NCI-H2227 (cell line): Measurements from ENCODE around the gene P2RY6.
A peak's percentile ranks its signal among the peaks of the same experiment; 100 is the strongest.

ENCODE experiments used
- DNase-seq: peaks from one replicate; lab custom pipeline; 2025; ENCODE audit not compliant: unreplicated experiment; lab: John Stamatoyannopoulos, UW

P2RY6 gene

DNA sequence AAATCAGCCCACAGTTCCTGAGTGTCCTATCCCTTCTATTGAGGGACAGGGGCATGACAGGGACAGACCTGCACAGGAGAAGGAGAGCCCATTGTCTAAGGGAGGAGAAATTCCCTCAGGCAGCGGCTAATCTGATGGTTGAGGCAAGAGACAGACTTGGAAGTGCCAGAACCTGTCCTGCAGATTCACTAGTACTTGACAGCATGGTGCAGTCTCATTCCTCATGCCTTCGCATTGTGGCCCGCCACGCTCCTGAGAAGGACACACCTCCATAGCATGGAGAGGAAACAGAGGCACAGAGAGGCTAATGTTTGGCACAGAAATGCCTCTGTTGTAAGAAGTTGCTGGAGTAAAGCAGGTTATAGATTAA, 3.2 kb downstream of the P2RY6 start:
- no peak for DNase-seq

DNA sequence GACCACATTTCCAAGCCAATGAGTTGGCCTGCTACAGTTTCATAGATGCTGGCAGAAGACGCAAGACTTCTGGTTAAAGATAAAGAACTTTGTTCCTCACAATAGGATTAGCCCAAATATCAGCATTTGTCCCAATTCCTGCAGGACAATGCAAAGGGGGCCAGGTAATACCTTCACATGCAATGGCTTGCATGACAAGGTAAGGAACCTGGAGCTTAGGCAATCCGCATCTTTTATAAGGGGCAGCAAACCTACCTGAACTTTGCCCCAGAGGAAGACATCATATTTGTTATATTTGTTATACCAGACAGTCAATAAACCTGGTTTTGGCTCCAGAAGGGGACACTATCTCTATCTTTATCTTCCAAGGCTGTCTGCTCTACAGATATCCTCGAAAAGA, 5.3 kb downstream of the P2RY6 start:
- no peak for DNase-seq

DNA sequence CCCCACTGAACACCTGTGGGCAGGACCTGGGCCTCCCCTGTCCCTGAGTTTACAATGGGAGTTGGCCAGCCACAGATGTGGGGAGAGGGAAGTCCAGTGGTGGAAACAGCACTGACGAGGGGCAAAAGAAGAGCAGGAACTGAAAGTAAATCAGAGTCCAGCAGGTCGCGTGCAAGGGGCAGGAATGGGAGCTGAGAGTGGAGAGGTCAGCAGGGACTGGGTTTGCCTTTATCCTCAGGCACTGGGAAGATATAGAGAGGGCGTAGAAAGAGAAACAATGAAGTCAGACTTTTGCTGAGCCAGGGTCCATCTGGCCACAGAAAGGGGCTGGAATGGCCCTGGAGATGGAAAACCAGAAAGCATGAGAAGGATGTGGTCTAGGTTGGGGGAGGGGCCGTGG, 8.5 kb downstream of the P2RY6 start:
- DNase-seq = no peak

DNA sequence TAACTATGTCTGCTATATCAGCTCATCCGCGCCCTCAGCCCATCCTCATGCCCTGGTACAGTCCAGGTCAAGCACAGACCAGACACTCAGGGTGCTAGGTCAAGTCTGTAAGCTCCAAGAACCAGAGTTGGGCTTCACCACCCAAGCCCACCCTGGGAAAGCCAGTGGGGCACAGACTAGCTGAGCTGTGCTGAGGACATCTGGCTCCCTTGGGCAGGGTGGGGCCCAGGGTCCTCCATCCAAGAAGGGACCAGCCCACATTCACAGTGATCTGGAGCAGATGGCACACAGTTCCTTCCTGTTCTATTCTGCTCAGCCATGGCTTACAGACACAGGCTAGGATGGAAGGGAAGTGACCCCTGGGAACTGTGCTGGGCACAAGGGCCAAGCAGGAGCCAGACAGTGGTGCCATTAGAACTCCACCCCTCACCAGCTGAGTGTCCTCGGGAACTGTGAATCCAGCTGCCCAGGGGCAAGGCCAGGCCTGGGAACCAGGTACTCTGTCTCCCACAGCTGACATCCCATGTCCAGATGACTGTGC, 9.1 kb downstream of the P2RY6 start:
- DNase-seq = no peak

DNA sequence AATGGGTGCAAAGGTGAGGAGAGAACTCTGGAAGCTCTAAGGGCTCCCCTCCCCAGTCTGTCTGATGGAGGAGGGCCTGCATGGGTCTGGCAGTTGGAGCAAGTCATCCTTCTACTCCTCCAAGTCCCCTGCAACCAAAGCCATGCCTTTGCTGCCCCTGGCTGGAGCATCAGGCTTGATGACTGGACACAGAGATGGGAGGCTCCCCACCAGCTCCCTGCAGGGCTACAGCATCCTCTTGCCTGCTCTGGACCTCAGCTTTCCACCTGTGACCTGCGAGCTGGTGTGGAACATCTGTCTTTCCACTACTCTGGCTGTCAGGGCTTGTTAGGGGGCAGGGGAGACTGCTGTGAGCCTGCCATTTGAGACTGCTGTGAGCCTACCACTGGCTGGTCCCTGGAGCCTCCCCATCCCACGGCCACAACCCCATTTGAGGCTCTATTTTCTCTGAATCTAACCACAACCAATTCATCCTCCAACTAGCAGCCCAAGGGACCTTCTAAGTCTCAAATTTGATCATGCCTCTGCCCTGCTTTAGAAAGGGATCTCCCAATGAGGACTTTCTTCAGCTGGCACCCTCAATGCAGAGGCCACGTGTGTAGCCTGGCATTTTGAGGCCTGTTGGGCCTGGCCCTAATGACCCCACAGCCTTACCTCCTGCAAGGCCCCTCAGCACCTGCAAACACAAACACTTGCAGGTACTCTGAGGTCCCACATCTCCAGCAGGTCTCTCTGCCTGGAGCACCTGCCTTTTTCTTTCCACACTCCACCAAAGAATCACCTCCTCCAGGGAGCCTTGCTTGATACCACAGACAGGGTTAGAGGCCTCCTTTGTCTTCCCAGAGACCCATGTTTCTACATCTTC, 9.9 kb downstream of the P2RY6 start:
- DNase-seq = no peak

DNA sequence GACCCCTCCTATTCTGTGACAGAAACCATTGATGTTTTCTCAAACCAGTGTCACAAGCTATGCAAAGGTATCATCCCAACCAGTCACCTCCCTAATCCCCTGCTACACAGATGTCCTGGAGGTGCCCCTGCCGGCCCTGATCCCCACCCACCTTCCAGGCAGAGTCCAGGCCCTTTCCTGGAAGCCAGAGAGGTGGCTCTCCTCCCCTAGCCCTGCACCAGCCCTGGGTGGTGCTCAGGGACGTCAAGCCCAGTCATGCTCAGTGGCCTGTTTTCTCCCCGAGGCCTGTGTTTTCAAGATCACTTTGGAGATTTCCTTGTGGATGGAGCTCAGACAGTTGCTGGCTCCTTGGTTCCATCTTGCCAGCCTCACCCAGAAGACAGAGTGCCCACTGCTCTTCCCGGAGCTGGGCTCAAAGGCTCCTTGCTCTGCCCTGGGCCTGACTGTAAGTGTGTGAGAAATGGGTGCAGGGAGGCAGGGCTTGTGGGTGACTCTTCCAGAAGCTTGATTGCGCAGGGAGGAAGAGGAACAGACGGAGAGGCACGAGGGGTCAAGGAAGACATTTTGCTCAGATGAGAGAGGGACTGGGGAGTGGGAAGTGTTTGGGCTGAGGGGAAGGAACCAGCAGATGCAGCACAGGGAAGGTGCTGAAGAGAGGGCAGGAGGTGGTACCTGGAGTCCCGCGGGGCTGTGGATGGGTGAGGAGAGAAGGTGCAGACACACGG, 11.3 kb downstream of the P2RY6 start:
- no peak for DNase-seq

DNA sequence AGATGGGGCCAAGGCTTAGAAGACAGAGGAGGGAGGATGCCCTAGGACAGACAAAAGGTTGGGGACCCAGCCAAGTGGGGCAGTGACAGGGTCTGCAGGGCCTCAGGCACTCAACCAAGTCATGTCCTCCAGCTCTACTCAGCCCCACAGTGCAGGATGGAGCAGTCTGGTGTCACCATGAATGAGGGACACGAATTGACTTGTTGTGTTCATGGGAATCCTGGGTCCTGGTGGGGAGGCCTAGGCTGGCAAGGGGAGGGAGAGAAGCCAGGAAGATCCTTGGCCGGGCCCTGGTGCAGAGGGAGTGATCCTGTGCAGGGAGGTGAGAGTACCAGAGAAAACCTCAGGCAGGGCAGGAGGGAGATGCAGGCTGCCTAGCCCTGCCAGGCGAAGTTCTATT, 12.0 kb downstream of the P2RY6 start:
- DNase-seq = no peak

DNA sequence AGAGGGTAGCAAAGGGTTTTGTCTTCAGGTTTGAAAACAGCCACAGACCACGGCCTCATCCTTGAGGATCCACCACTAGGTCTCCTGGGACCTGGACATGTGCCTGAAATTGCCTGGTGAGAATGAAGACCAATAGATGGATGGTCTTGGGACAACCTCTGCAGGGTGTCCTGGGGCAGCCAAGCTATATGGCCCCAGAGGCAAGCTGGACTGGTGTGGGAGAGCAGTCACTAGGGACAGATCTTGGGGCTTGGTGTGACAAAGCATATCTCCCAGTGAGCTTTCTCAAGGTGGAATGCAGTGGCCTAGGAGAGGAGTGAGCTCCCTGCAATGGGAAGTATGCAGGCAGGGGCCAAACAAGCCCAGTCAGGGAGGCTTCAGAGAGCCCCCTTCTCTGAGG, 13.6 kb downstream of the P2RY6 start:
- no peak for DNase-seq

DNA sequence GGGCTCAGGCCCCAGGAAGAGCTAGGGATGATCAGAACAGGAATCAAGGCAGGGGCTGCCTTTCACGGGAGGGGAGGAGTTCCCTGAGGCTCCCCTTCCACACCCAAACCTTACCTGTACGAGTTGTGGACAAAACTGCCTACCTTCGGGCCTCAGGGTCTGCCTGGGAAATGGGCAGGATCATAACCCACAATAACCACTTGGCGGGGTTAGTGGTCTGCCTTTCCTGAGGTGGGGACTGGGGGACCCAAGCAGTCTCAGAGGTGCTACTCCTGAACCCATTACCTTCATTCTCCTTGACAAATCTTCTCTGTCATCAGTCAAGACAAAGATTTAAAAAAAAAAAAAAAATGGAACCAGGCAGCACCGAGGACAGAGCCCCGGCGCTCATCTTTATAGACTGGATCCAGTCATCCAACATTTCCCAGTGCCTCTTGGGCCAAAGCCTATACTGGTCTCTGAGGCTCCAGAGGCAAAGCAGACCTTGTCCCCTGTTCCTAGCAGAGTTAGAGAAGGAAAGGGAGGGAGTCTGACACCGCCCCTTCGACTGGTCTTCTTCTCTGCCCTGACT, 14.2 kb downstream of the P2RY6 start:
- DNase-seq = no peak

DNA sequence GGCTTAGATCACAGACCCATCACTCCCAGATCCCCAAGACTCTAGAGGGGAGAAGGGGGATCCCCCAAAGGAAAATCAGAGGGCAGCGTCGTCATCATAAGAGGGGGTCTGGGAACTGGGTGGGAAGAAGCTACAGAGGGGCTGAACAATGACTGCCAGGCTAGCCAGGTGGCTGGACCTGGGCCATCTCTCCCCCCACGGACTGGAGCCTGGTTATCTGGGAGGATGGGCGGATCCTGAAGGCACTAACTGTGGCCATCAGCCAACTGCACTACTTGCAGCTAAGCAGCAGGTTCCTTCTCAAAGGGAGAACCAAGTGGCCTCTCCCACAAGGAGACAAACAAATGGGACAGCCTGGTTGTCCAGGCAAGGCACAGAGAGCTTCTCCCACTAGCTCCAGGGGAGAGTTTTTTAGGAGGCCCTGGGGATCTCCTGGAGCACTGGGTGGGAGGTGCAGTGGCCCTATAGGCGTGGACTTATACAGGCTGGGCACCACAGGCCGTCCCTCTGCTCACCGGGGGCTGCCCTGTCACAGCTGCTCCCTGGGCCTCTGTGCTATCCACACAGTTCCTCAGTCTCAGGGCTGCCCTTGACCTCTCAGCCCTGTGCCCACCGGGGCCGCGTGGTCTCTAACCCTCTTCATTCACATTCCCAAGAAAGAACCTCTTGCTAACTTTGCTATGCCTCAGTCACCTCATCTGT, 15.4 kb downstream of the P2RY6 start:
- DNase-seq = no peak

DNA sequence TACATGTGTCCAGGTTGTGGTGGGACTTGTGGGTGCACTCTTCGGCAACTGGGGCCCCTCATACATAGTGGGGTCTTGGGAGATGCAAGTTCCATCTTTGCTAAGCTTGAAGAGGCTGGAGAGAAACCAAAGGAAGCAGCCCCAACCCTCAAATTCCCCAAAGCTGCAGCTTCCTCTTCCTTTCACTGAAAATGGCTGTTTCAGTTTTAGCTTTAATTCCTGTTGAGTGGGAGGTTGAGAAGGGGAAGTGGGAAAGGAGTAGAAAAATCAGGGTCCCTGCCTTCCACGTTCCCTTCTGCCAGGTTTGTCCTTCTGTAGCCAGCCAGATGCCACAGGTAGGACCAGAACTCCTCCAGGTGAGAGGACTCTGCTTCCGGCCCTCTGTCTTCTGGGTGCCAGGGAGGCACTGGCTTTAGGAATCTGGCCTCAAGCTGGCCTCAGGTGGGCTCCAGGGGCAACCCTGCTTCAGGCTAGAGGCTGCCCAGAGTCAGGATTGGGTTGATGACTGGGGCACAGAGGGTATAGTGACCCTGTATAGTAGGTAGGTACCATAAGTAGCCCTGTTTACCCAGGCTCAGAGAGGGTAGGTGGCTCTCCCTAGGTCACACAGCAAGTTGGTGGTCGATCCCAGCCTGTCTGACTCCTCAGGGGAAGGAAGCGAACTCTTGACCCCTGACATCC, 16.2 kb downstream of the P2RY6 start:
- DNase-seq = no peak

DNA sequence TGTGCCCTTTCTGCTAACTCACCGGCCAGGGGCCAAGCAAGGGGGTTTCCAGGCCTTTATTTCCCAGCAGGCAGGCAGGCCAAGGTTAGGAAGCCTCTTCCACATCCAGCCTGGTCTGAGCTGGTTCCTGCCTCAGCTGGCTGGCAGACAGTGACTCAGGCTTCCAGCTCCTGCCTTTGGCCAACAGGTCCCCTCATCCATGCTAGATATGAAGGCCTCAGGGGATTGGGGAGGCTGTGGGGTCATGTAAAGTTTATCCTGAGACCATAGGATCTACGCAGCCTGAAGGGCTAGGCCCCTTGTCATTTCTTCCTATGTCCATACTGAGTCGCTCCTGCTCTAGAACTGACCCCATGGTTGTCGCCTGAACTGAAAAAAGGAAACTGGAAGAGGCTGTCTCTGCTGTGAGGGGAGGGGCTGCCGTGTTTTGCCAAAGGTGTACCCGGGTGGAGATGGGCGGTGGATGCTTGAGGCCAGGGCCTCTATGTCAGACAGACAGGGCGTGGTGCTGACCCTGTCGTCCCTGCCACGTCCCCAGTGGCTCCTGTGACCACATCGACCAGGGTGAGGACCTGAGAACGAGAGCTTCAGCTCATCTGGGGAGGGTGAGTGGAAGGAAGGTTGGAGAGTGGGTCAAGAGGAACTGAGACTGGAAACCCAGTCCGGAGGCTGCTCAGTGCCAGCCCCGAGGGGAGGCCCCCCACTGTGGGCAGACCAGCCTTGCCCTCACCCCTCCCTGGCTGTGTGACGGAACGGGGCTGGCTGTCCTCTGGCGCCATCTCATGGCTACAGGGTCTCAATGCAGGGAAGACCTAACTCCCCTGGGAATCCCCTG, 17.0 kb downstream of the P2RY6 start:
- DNase-seq = peak; percentile 85

DNA sequence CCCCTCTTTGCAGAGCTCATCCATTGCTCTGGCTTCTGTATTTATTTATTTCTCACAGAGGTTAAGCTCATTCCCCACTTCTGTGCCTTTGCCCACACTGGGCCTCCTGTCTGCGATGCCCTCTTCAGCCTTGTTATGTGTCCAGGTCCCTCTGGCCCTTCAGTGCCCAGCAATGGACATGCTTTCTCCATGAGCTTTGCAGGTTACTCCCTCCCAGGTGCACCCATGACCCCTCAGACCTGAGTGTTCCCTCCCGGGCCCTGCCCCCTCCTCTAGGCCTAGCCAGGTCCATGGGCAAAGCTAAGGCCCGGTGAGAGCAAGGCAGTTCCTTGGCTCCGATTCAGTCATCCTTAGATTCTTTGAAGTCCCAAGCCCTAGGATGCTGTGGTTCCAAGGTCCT, 18.4 kb downstream of the P2RY6 start:
- no peak for DNase-seq

DNA sequence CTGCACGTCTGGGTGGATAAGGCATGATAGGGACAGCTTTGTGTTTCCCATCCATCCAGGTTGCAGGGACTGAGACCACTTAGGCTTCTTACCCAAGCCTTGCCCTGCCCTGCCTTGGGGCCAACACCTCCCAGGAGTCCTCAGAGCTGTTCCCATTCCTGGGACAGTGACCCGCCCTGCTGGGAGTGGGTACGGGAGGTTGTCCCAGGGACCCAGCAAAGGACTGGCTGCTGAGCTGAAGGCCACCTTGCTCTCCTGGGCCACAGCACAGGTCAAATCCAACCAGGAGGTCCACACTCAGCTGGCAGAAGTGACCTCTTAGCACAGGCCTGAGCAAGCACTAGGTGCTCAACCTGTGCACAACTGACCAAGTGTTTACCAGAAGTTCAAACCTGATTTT, 19.1 kb downstream of the P2RY6 start:
- DNase-seq = no peak

DNA sequence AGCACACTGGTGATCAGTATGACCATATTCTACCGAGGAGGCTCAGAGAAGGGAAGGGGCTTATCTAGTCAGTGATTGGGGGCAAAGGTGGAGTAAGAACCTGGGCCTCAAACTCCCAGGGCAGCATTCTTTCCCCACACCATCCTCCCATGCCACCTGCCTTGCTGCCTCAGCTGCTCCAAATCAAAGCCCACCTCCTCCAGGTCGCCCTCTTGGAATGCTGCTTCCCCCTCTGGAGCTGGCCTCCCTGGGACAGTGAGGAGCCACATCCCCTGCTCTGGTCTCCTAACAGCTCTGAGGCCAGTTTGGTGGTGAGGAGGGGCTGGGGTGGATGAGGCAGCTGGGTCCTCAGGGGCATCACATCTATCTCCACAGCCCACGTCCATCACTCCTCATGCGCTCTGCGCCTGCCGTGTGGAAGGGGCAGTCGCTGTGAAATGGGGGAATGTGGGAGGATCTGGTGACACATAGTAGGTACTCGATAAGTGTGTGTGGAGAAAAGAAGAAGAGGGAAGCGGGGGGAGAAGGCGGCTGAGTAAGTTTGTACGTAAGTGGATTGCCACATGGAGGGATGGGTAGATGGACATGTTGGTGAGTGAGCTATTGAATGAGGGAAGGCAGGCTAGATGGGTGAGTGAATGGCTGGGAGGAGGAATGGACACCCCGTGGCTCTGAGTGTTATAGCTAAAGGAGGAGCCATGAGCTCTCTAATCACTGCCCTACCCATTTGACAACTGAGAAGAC, 19.8 kb downstream of the P2RY6 start:
- DNase-seq = no peak

DNA sequence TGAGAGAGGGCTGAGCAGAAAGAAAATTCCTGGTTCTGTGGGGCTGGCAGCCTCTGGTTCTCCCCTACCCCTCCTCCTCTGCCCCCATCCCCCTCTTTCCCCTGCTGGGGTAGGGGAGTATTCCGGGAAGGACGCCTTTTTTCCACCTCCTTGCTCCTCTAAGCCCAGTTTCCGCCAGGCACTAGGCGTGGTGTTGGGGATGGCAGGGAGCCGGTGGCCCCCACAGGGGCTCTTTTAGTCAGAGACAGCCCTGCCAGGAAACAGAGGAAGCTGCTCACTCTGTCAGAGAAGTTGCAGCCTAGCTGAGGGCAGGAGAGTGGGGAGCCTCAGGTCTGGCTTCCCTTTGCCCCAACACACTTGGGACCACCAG, 20.4 kb downstream of the P2RY6 start:
- DNase-seq = no peak

DNA sequence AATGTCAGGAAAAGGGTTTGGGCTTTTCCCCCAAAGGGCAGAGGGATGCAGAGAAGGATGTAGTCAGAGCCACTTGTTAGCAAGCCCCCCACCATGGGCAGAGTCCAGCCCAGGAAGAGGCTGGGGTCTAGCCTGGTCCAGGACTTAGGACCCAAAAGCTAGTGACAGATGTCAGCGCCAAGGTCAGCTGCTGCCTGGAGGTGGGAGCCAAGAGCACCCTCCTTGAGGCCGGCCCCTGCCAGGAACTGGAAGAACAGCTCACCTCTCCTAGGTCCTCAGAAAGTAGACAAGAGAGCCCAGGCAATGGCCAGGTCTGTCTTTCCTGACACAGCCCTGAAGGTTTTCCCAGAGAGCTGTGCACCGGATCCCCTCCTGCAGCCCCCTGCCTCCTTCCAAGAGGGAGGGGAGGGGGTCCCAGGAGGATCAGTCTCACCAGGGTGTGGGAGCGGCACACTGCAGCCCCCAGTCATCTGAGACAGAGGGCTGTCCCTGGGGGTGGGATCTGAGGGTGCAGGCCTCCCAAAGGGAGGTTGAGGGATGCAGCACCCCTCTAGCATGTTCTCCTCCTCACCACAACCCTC, 21.3 kb downstream of the P2RY6 start:
- DNase-seq = no peak

DNA sequence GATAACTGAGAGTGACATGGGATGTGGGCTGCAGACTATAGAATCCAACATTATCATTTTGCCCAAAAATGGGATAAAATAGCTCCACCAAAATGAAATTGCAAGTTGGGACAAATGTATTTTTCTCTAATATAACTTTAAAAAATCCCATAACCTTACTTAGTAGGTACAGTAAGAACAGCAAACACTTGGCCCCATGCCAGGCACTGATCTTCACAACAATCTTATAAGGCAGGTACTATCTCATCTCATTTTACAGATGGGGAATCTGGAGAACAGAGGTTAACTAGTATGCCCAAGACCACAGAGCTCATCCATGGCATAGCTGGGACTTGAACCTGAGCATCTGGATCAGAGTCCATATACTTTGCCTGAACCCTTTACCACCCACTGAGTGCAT, 22.5 kb downstream of the P2RY6 start:
- no peak for DNase-seq
